Measurements from ENCODE around the gene DEDD2.
A peak's percentile ranks its signal among the peaks of the same experiment; 100 is the strongest.

The DEDD2 gene

DNA sequence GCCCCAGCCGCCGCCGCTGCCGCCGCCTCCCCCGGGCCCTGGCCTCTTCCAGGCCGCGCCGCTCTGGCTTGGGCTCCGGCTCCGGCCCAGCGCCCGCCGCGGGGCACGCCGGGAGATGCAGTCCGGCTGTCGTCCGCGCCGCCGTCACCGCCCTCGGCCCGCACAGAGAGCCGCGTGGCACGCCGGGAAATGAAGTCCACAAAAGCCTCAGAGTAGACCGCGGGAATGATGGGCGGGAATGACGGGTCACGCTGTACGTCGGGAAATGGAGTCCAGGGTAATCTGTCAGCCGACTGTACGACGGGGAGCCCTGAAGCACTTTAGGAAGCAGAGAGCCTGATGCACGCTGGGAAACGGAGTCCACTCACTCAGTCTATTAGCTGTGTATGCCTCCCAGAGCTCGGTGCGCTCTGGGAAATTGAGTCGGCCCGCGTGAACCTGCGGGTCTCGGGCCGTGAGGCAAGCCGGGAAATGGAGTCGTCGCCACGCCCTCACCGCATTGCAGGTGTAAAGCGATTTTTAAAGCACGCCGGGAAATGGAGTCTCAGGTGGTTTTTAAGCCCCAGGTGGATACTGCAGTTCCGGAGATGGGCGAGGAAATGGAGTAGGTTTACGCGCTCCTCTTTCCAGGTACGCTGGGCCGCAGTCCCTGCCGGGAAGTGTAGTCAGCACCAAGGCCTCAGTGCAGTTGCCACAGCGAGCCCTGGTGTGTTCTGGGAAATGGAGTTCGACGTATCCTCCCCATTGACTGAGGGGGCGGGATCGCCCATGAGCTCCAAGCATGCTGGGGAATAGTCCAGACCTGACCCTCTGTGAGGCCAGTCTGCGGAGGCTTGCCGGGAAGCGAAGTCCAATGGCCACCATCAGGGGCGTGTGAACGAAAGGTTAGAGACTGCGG is 25.3 kb upstream of the DEDD2 start, which contains the start of gene GSK3A:
GSK3A (minus strand) TSS at position 91 of the 898 bp plus-strand sequence. CDS start 137 bp downstream, outside the sequence.
- TF ChIP-seq GATA1 (IDR thresholded peaks at IDR 0.05; ENCODE audit: low read depth, low read length) (no peak), POLR2A (IDR thresholded peaks at IDR 0.05; ENCODE audit: low read length) (peak; percentile 72)
- DNase-seq: peak; percentile 98 to 99

DNA sequence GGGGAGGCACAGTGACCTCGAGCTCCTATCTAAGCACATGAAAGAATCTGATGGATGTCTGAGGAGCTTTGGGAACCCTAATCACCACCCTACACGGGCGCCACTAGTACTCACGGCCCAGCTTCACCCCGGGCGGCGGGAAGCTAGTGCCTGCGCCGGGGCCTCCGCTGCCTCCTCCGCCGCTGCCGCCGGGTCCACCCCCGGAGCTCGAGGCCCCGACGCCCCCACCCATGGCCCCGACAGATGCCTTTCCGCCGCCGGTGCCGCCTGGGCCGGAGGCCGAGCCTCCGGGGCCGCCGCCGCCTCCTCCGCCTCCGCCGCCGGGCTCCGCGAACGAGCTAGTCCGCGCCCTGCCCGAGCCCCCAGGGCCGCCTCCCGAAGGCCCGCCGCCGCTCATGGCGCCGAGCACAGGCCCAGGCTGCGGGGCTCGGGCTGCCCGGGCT is 24.6 kb upstream of the DEDD2 start:
- DNase-seq: peak; percentile 64 to 75
- TF ChIP-seq GATA1 (IDR thresholded peaks at IDR 0.05; ENCODE audit: low read depth, low read length) (no peak), POLR2A (IDR thresholded peaks at IDR 0.05; ENCODE audit: low read length) (no peak)

DNA sequence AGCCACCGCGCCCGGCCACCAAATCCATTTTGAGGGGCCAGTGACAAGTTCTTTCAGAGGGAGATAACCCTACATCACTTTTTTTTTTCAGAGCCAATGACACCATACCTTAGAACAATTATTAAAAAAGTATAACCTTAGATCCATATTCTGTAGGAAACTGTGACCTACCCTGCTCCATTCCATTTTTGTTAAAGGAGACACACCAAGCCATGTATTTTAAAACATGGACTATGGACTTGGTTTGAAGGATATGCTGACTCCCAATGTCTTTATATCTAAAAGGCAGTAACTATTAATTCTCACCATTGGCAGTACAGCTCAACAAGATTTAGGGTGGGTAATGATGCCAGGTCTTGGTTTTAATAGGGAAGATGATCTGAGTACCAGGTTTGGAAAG is 23.8 kb upstream of the DEDD2 start:
- DNase-seq: no peak
- no peak for TF ChIP-seq GATA1 (IDR thresholded peaks at IDR 0.05; ENCODE audit: low read depth, low read length)
- no peak for TF ChIP-seq POLR2A (IDR thresholded peaks at IDR 0.05; ENCODE audit: low read length)

DNA sequence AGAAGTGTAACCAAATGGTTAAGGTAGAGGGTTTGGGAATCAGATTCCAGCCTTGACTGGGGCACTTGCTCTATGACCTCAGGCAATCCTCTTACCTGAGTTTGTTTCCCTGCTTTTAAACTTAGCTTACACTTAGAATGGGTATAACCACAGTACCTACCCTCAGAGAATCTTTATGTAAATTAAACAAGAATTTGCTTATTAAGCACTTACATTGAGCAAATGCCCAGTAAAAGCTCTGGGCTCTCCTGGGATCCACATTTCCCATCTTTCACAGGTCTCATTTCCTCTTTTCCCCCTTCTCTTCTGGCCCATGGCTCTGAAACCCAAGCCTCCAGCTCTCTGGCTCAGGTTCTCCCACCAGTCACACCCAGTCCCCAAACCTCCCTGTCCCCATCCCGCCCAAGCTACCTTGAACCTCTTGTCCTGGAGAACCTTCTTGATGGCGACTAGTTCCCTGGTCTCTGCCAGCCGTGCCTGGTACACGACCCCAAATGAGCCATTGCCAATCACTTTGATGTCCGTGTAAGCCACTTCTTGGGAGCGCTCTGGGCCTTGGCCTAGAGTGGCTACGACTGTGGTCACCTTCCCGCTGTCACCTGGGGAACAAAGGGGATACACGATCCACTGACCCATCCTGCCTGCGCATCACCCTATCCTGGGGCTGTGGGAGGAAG is 22.2 kb upstream of the DEDD2 start:
- no peak for DNase-seq
- TF ChIP-seq POLR2A (IDR thresholded peaks at IDR 0.05; ENCODE audit: low read length) (no peak), GATA1 (IDR thresholded peaks at IDR 0.05; ENCODE audit: low read depth, low read length) (no peak)

DNA sequence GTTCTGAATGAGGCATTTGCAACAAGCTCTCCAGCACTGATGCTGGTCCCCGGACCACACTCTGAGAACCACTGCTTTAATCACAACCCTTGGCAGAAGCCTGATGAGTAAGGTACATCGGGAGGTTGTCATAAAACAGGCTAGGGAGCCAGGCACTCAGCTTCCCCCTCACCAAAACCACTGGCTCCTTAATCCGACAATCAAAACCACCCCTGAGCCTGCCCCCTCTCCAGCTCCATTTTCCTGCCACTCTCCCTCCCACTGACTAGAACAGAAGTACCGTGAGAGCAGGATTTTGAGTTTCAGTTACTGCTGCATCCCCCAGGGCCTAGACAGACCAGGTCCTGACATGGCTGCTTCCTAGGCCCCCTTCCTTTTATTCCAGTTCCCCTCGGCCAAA is 17.7 kb upstream of the DEDD2 start:
- TF ChIP-seq POLR2A (IDR thresholded peaks at IDR 0.05; ENCODE audit: low read length): no peak
- no peak for TF ChIP-seq GATA1 (IDR thresholded peaks at IDR 0.05; ENCODE audit: low read depth, low read length)
- no peak for DNase-seq

DNA sequence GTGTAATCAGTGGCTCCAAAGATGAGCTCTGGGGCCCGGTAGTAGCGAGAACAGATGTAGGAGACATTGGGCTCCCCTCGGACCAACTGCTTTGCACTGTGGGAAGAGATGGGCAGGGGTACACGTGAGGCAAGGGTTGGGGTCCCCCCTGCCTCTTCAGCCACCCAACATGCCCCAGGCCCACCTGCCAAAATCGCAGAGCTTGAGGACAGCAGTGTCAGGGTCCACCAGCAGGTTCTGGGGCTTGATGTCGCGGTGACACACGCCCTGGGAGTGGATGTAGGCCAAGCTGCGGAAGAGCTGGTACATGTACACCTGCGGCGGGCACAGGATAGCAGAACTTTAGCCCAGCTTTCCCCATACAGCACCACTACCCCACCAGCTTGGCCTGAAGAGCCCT is 16.9 kb upstream of the DEDD2 start:
- DNase-seq: no peak
- TF ChIP-seq POLR2A (IDR thresholded peaks at IDR 0.05; ENCODE audit: low read length) (no peak), GATA1 (IDR thresholded peaks at IDR 0.05; ENCODE audit: low read depth, low read length) (no peak)

DNA sequence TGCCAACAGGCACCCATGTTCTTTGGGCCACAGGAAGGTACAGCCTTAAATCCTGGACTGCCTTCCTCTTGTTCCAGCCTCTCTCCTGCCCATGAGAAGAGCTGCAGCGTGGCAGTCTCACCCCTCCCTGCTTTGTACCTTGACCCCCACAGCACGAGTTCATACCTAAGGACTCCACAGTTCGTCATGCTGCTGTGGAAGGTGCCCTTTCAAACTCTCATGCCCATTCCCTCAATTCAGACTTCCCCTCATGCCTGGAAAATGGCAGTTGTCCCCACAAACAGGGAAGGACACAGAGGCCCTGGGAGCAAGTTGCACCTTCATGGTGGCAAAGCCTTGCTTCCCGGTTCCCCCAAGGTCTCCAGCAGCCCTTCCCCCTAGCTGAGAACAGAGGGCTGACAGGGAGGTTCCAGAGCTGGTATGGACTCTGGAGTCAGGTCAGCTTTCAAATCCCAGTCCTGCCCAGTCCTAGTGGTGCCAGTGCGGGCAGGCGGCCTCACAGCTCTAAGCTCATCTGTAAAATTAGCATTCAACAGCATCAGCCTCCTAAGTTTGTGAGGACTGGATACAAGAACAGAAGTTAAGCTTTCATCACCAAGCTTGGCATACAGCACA is 16.3 kb upstream of the DEDD2 start:
- no peak for TF ChIP-seq GATA1 (IDR thresholded peaks at IDR 0.05; ENCODE audit: low read depth, low read length)
- no peak for TF ChIP-seq POLR2A (IDR thresholded peaks at IDR 0.05; ENCODE audit: low read length)
- no peak for DNase-seq

DNA sequence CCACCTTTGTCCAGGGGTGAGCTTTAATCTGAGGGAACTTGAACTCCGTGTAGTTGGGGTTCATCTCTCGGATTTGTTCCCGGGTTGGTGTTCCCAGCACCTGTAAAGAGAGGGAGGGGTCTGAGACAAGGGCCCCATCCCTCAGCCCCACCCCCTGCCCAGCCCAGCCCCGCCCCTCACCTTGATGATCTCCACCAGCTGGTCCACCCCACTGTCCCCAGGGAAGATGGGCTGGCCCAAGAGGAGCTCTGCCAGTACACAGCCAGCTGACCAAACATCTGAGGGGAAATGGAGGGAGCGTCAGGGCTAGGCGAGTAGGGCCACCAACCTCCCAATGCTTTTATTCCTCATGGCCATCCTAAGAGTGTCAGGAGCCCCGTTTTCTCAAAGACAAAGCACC is 15.6 kb upstream of the DEDD2 start:
- DNase-seq: no peak
- TF ChIP-seq GATA1 (IDR thresholded peaks at IDR 0.05; ENCODE audit: low read depth, low read length) (no peak), POLR2A (IDR thresholded peaks at IDR 0.05; ENCODE audit: low read length) (no peak)

DNA sequence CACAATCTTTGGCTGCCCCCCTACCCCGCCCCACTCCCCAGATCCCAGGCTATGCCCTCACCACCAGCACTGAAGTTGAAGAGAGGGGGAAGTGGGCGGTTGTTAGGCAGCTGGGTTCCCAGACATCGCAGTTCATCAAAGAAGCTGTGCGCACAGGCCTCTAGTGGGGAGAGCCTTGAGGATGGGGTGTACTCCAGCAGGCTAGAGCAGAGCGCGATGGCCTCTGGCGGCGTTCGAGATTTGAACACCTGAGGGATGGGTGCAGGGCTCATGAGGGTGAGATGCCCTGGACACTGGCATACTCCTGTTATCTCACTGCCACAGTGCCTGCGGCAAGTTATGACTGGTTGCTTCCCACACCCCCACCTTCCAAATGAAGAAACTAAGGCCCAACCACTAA is 15.0 kb upstream of the DEDD2 start:
- DNase-seq: no peak

DNA sequence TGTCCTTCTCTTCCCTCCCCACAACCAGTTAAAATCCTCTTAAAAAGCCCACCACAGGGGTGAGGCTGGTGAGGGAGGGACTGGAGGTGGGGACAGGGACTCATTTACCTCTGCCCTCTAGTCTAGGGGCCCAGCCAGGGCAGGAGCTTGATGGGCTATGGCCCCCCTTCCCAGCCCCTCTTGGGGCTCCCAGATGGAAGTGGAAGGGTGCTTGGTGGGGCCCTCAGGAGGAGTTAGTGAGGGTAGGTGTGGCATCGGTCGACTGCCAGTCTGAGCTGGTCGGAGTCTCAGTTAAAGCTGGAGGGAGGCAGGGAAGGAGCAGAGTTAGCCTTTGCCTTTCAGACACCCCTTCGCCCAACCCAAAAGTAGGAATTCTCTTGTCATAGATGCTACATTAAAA is 13.1 kb upstream of the DEDD2 start:
- no peak for DNase-seq
- TF ChIP-seq POLR2A (IDR thresholded peaks at IDR 0.05; ENCODE audit: low read length) (no peak), GATA1 (IDR thresholded peaks at IDR 0.05; ENCODE audit: low read depth, low read length) (no peak)

More for the DNA sequence above, 15.0 kb upstream of the DEDD2 start:
- TF ChIP-seq POLR2A (IDR thresholded peaks at IDR 0.05; ENCODE audit: low read length) (no peak), GATA1 (IDR thresholded peaks at IDR 0.05; ENCODE audit: low read depth, low read length) (no peak)

DNA sequence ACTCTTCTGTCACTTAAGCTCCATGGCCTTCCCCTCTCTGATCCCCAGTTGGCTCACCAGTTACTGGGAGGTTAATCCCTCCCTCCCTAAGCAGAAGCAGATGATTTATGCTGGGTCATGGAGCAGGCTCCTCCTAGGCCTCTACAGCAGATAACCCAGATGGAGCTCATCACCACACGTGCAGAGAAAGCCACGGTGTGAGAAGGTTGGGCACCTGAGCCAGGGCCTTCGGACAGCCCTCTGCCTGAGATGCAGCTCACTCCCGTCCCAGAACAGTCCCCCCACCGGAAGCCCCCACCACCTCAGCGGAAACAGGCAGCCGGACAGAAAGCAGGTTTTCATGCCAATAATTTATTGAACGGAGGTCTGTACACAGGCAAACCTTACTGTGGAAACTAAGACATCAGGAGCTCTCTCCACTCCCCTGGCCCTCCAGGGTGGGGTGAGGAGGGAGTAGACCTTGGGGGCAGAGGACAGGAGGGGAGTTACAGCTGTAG is 12.4 kb upstream of the DEDD2 start:
- DNase-seq: peak; percentile 89 to 90
- TF ChIP-seq GATA1 (IDR thresholded peaks at IDR 0.05; ENCODE audit: low read depth, low read length) (no peak), POLR2A (IDR thresholded peaks at IDR 0.05; ENCODE audit: low read length) (peak; percentile 53)

DNA sequence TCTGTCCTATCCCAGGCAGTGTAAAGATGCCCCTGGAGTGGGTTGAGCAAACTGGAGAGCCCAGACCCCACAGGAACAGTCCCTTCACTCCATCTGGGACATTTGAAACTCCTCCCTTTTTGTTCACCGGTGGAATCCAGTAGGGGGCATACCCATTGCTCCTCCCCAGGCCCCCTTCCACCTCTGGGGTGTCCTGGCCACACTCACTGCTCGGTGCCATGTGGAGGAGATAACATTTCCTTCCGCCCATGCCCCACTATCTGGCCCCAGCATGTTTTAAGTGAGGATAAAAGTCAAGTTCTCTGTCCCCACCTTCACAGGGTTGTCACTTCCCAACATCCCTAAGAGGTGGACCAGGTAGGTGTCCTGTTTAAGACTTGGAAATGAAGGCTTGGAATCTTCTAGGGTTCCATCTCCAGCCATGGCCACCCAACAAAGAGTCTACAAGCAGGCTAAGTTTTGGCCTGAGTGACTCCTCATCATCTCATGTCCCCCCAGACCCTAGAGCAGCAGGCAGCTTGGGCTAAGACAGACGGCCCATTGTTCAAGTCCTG is 11.9 kb upstream of the DEDD2 start:
- peak; percentile 87 to 93 for DNase-seq
- TF ChIP-seq POLR2A (IDR thresholded peaks at IDR 0.05; ENCODE audit: low read length): no peak
- no peak for TF ChIP-seq GATA1 (IDR thresholded peaks at IDR 0.05; ENCODE audit: low read depth, low read length)

DNA sequence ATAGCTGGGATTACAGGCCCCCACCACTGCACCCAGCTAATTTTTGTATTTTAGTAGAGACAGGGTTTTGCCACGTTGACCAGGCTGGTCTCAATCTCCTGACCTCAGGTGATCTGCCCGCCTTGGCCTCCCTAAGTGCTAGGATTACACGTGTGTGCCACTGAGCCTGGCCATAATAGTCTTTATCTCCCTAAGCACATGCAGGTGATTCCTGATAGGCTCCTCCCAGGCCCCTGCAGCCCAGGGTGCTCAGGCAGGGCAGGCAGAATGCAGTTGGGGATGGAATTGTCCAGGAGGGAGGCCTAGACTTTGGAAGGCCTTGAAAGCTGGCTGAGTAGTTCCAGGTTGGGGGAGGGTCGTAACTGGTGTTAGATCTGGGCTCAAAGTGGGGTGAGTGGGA is 11.2 kb upstream of the DEDD2 start:
- TF ChIP-seq POLR2A (IDR thresholded peaks at IDR 0.05; ENCODE audit: low read length): no peak
- TF ChIP-seq GATA1 (IDR thresholded peaks at IDR 0.05; ENCODE audit: low read depth, low read length): no peak
- peak; percentile 42 to 68 for DNase-seq

DNA sequence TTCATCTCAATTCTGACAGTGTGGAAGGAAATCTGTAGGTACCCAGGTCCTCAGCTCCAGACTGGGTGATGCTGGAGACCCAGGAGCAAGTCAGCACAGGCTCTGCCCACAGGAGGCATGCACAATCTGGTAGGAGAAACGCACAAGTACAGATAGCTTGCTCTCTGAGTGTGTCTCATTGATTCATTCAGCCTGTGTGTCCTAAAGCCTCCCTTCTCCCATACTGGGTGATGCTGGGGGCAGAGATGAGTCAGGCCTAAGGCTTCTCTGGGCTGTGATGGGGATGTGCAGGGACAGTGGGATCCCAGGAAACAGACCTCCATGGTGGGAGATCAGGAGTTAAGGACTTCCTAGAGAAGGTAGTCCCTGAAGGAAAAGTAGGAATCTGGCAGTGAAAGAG is 9.4 kb upstream of the DEDD2 start:
- no peak for DNase-seq
- TF ChIP-seq GATA1 (IDR thresholded peaks at IDR 0.05; ENCODE audit: low read depth, low read length) (no peak), POLR2A (IDR thresholded peaks at IDR 0.05; ENCODE audit: low read length) (no peak)

Data from erythroblast (primary cell).